ENCODE data around the gene SYTL4. TPM values are rescaled to one million over a fixed set of nuclear protein-coding genes. Genes with fewer than 3 reads are reported as not detected.
"Not testable (repeated sequence)": the region's sequence is repeated elsewhere in the genome, so short reads cannot be mapped to it uniquely, and the experiment has no call there.

SYTL4 gene
- total RNA-seq = 10 to 100 TPM in 5 of 6 donors, 1 to 10 TPM in 1; 7.4 to 26.2 (median 15.9) TPM

DNA sequence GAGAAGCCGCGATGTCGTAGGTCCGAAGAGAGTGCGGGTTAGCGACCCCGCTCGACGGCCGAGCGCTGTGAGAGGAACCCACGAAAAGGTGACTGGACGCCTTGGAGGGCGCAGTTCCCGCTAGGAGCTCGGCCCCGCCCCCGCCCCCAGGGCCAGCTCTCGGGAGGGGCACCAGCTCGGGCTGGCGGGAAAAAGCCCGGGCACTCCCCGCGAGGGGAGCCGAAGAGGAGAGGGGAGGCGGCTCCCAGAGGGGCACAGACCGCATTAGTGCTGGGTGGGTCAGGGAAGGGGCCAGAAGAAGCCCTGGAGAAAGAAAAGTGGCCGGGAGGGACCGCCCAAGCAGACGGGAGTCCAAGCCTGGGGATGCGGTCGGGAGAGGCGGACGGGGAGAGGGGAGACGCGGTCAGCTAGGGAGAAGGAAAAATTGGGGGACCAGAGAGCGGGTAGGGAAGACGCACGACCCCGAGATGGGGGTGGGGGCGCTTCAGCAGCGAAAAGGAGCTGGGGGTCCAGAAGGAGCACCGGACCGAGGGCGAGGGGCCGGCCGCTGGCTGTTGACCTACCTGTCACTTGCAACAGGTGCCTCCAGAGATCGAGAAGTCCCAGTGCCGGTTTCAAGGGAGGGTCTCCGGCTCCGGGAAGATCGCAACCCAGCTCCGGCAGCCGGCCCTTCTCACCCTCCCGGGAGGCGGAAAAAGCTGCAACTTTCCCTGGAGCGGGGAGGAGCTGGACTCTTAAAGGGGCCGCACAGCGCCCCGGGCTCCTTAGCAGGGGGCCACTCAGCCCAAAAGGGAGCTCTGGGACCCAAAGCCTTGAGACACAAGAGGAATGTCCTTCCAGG is at the start of gene SYTL4:
Gene SYTL4, minus strand, starts transcription at position 681 of the 841 bp plus-strand sequence. CDS start 30,084 bp downstream, outside the sequence.
- DNase-seq = peak; percentile 25 to 87
- WGBS, 2 donors = 1 to 39% methylated on average over 20 to 58 of the region's 60 CpGs

DNA sequence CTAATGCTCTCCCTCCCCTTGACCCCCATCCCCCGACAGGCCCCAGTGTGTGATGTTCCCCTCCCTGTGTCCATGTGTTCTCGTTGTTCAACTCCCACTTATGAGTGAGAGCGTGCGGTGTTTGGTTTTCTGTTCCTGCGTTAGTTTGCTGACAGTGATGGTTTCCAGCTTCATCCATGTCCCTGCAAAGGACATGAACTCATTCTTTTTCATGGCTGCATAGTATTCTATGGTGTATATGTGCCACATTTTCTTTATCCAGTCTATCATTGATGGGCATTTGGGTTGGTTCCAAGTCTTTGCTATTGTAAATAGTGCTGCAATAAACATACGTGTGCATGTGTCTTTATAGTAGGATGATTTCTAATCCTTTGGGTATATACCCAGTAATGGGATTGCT is 37.5 kb upstream of the SYTL4 start:
- H3K27ac ChIP-seq; H3K27me3 ChIP-seq; H3K36me3 ChIP-seq; H3K9me3 ChIP-seq; H3K4me3 ChIP-seq; DNase-seq; H3K4me1 ChIP-seq; ATAC-seq (ENCODE audit: low FRiP score in 2 of 2): not testable (repeated sequence)
- 83 to 85% methylated on average over 4 to 6 of the region's 6 CpGs for WGBS, 2 donors

More for the DNA sequence above, at the start of gene SYTL4:
- Histone ChIP-seq H3K9me3 (no peaks in the 10 kb centered on the region), H3K36me3 (no peaks in the 10 kb centered on the region), H3K27me3 (peaks cover 0 to 10% (median 0%) of the 10 kb centered on the region in 4 donors), H3K4me3 (peak within 1 kb of the TSS; percentile 60 to 79 (median 63)), H3K4me1 (no peaks in the 10 kb centered on the region), H3K27ac (peak within 1 kb of the TSS; percentile 44 to 83 (median 80))
- peak; percentile 58 to 88 for ATAC-seq (ENCODE audit: low FRiP score in 2 of 2)
- peak in 1 of 2 donors; percentile 22 for TF ChIP-seq POLR2AphosphoS5 (IDR thresholded peaks at IDR 0.05)
- no peak for TF ChIP-seq POLR2A (IDR thresholded peaks at IDR 0.05)

DNA sequence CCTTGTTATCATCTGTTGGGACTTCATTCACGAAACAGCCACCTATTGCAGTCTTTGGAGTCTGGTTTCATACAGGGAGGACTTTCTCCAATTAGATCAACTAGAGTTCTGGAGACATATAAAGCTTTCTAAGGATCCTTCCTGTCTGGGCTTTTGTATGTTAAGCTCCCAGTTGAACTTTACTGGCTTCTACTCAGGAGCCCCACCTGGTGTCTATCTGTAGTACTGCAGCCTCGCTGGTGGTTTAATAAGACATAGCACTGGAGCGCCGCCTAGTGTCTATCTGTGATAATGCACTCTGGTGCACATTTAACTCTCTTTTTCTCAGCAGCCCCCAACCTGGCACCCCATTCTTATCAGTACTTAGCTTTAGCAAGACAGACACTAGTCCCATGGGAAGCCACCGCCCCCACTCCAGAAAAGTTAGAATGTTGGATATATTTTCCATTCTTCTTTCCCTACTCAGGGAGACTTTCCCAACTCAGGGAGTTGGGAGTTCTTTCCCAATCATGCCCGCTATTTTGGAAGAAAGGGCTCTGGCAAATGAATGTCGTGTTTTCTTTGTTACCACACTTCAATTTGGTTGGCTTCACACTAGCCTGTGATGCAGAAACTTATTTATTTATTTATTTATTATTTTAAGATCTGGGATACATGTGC is 36.9 kb upstream of the SYTL4 start:
- no peaks in the 10 kb centered on the region for H3K36me3 ChIP-seq
- no peak for TF ChIP-seq POLR2A (IDR thresholded peaks at IDR 0.05)
- no peak for TF ChIP-seq POLR2AphosphoS5 (IDR thresholded peaks at IDR 0.05)
- no peak for TF ChIP-seq EP300 (IDR thresholded peaks at IDR 0.05)
- TF ChIP-seq, protein P1, sequence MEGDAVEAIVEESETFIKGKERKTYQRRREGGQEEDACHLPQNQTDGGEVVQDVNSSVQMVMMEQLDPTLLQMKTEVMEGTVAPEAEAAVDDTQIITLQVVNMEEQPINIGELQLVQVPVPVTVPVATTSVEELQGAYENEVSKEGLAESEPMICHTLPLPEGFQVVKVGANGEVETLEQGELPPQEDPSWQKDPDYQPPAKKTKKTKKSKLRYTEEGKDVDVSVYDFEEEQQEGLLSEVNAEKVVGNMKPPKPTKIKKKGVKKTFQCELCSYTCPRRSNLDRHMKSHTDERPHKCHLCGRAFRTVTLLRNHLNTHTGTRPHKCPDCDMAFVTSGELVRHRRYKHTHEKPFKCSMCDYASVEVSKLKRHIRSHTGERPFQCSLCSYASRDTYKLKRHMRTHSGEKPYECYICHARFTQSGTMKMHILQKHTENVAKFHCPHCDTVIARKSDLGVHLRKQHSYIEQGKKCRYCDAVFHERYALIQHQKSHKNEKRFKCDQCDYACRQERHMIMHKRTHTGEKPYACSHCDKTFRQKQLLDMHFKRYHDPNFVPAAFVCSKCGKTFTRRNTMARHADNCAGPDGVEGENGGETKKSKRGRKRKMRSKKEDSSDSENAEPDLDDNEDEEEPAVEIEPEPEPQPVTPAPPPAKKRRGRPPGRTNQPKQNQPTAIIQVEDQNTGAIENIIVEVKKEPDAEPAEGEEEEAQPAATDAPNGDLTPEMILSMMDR (IDR thresholded peaks at IDR 0.05) = peak; percentile 95 to 99 (median 96)
- DNase-seq (peak in 1 of 2 donors; percentile 89), ATAC-seq (ENCODE audit: low FRiP score in 2 of 2) (peak; percentile 95 to 96)
- H3K4me1 ChIP-seq = no peaks in the 10 kb centered on the region
- no peak overlapping the region for H3K4me3 ChIP-seq
- no peaks in the 10 kb centered on the region for H3K27me3 ChIP-seq
- H3K27ac ChIP-seq = no peak overlapping the region
- 23 to 35% methylated on average over 6 to 7 of the region's 7 CpGs for WGBS, 2 donors
- no peaks in the 10 kb centered on the region for H3K9me3 ChIP-seq

DNA sequence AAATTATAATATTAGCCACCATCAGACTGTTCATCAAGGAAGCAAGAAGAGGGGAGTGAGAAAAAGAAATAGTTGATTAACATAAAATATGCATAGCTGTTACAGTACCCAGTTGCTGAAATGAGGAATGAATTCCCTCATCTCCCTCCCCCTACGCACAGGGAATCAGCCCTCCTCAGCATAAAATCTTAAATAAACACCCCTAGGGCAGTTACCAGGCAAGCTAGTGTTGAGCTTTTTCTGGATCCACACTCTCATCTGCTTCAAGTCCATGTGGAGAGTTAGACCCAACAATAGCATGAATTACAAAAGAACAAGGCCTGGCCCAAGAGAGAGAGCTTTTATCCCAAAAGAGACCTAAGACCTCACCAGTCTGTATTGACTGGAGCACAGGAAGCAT is 19.0 kb upstream of the SYTL4 start:
- no peak for DNase-seq
- no peaks in the 10 kb centered on the region for H3K27me3 ChIP-seq
- H3K9me3 ChIP-seq = no peaks in the 10 kb centered on the region
- no peaks in the 10 kb centered on the region for H3K36me3 ChIP-seq
- 60 to 73% methylated on average over 1 of the region's 1 CpG for WGBS, 2 donors
- no peak overlapping the region for H3K27ac ChIP-seq
- TF ChIP-seq, protein P1 (IDR thresholded peaks at IDR 0.05) = no peak
- TF ChIP-seq EP300 (IDR thresholded peaks at IDR 0.05) = no peak
- TF ChIP-seq POLR2A (IDR thresholded peaks at IDR 0.05) = no peak
- no peak for TF ChIP-seq POLR2AphosphoS5 (IDR thresholded peaks at IDR 0.05)
- no peak overlapping the region for H3K4me3 ChIP-seq
- H3K4me1 ChIP-seq = no peaks in the 10 kb centered on the region
- no peak for ATAC-seq (ENCODE audit: low FRiP score in 2 of 2)

DNA sequence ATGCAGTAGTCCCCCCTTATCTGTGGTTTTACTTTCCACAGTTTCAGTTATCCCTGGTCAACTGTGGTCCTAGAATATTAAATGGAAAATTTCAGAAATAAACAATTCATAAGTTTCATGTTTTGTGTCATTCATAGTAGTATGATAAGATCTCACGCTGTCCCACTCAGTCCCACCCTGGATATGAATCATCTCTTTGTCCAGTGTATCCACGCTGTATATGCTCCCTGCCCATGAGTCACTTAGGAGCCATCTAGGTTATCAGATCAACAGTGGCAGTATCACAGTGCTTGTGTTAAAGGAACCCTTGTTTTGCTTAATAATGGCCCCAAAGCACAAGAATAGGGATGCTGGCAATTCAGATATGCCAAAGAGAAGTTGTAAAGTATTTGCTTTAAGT is 16.2 kb upstream of the SYTL4 start:
- H3K4me3 ChIP-seq = no peak overlapping the region
- TF ChIP-seq, protein P1 (IDR thresholded peaks at IDR 0.05) = no peak
- TF ChIP-seq POLR2A (IDR thresholded peaks at IDR 0.05) = no peak
- TF ChIP-seq EP300 (IDR thresholded peaks at IDR 0.05) = no peak
- TF ChIP-seq POLR2AphosphoS5 (IDR thresholded peaks at IDR 0.05) = no peak
- no peaks in the 10 kb centered on the region for H3K36me3 ChIP-seq
- ATAC-seq (ENCODE audit: low FRiP score in 2 of 2) (no peak), DNase-seq (no peak)
- 38 to 64% methylated on average over 2 of the region's 2 CpGs for WGBS, 2 donors
- no peaks in the 10 kb centered on the region for H3K27me3 ChIP-seq
- no peaks in the 10 kb centered on the region for H3K9me3 ChIP-seq
- H3K27ac ChIP-seq = no peak overlapping the region
- H3K4me1 ChIP-seq = no peaks in the 10 kb centered on the region

Measured in upper lobe of left lung (tissue), 6 donors.